SKM-1 treated with dmso at 0.1 percent for 144 hours (cell line): ENCODE data around the gene CRBN.

Experiments
- DNase-seq: peaks from one replicate; lab custom pipeline; 2025; ENCODE audit not compliant: unreplicated experiment; lab: John Stamatoyannopoulos, UW

Gene CRBN

DNA sequence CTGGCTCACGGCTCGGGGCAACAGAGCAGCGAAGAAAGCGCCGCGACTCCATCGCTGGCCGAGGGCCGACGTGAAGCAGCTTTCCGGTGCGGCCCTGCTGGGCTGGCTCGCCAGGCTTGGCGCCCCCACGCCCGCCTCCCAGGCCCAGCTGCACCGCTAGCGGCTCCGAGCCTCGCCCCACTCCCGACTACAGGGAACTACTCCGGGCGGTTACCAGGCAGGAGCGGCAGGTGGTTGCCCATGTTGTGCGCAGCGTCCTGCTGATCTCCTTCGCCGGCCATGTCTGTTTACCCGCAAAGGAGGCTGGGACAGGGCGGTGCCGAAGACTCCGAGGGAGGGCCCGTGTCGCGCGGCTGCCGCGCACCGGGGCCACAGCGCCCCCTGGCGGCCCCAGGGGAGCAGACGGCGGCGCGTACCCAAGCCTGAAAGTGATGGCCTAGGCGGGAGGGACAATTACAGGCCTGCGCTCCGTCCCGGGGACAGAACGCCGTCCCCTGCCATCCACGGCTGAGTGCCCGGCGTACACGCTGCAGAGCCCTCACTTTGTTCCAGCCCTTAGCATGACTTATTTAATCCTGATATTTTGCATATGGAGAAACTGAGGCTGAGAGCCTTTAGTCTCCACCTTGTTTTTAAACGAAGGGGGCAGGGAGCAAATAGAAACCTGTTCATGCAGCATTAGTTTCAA lies at the start of gene CRBN:
Gene CRBN (minus strand): TSS at position 285 of the 688 bp plus-strand sequence. CDS start 4 bp downstream, at position 281.
- DNase-seq: peak; percentile 80

DNA sequence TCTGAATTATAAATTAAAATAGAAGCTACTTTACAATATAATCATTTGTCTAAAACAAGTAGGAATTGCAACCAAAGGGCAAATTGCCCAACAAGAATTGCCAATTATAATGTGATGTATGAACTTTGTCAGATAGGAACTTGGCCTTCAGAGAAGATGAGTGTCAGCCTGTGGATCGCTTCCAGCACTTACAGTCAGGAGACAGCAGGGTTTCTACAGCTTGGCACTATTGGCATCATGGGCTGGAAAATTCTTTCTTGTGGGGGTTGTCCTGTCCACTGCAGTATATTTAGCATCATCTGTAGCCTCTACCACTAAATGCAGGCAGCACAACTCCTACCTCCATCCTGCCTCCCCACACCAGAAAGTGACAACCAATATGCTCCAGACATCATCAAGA lies 48.1 kb upstream of the CRBN start:
- no peak for DNase-seq

- no peak for DNase-seq
Observed at GRCh38 chr3:3221528-3221927, 42.0 kb upstream of the CRBN start.

GRCh38 chr3:3216401-3216800 lies 36.9 kb upstream of the CRBN start:
- no peak for DNase-seq

GRCh38 chr3:3212781-3213440 lies 33.4 kb upstream of the CRBN start:
- DNase-seq: no peak

DNA sequence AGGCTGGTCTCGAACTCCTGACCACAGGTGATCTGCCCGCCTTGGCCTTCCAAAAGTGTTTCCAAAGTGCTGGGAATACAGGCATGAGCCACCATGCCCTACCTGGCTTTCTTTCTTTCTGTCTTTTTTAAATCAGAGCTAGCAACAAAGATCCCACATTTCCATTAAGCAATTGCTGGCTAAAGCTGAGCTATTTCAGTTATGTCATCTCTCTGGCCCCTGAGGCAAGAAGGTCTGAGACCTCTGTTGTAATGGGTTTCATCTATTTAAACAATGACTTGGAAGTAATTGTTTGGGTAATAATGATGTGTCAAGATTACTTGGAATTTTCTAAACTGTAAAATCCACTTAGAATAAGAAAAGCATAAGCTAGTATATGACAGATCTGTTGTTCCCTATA lies 30.2 kb upstream of the CRBN start:
- DNase-seq: no peak

GRCh38 chr3:3209057-3209456 lies 29.6 kb upstream of the CRBN start:
- no peak for DNase-seq

DNA sequence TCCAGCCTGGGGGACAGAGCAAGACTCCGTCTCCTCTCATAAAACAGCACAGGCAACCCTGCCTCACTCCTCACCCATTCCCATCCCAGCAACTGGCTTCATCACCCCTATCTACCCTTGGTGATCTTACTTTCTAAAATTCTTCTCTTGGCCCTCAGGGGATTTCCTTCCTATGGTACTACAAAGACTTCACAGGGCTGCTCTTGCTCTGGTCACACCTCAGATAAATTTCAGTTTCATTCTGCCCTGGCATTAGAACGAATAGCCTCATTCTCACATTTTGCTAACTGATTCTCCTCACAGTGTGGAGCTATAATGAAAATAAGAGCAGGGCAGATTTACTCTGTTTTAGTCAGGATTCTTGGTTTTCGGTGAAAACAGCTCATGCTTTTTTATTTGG lies 22.1 kb upstream of the CRBN start:
- no peak for DNase-seq

DNA sequence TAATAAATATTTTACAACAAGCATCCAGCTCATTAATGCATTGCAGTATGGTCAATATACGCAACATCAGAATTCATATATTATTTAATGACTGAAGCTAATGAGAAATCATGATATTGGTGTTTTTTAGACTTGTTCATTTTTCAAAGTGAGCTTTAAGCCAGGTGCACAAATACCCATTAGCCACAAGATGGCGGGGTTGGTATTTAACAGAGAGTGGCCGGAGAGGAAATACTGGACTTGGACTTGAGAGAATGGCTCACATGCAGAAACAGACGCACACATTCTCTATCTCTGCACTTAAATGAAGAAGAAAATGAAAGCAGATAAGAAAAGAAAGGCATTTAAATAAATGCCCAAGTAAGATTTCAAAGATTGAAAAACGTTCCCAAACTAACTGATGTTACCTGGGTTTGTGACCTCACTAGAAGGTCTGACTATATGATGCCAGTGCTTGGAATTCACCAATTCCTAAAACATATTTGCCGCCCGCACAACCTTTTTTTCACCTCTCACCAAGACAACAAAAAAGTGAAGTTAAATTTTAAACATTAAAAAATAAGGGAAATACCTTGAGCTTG lies 21.2 kb upstream of the CRBN start:
- DNase-seq: peak; percentile 78

- no peak for DNase-seq
Observed at GRCh38 chr3:3199306-3199705, 19.8 kb upstream of the CRBN start.

DNA sequence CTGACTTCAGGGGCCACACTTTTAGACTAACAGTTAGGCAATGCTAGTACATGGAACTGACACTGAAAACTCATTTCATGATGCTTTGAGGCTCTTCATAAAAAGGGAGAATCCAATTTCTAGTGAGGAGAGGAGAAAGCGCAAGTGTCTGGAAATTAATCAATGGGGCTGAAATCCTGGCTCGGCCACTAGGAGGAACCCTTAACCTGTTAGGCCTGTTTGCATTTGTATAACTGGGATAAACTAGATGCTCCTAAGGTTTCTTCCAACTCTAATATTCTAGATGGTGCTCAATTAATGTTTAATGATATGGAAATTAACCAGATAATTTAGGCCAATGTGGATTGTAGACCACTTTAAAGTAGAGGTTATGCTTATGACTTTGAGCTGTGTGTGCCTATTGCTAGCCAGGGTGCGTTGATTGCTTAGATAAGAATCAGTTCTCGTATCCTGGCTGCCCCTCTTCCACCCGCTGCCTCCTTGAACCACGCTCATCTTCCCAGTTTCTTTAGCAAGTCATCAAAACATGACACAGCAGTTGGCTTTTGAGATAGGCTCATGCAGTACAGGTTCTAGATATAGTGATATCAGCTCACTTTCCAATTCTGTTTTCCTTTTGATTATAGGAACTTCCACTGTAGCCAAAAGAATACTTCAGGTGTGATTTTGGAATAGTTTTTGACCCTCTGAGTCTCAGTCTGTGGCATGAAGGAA lies 16.8 kb upstream of the CRBN start:
- DNase-seq: peak; percentile 13

DNA sequence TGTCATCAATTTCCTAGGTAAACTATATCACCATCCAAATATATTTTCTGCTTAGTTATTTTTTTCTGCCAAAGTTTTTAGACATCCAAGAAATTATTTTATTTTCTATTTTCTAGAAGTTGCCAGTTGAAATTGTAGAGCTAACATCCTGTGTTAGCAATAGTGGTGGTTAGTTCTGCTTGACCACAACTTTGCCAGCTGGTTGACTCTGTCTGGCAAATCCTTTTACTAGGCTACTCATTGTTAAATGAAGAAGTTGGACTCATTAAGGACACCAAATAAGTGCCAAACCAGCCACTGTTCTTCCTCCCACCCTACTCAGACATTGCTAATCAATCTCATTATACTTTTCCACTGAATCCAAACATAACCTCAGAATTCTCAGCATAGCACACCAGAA lies 15.4 kb upstream of the CRBN start:
- DNase-seq: no peak

DNA sequence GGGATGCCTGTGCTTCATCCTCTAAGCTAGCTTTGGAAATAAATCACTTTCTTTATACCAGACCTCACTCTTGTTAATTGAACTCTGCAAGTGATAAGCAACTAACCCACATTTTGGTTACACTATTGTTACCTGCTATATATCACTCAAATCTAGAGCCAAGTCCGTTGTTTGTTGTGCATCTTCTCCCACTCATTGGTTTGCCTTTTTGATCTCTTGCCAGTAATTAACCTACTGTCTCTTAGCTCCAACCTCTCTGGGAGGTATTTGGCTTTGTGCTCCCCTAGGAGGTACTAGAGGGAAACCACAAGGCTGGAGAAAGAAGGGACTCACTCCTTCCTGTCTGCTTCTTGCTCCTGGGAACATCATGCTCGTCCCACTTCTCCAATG lies 12.8 kb upstream of the CRBN start:
- DNase-seq: no peak

DNA sequence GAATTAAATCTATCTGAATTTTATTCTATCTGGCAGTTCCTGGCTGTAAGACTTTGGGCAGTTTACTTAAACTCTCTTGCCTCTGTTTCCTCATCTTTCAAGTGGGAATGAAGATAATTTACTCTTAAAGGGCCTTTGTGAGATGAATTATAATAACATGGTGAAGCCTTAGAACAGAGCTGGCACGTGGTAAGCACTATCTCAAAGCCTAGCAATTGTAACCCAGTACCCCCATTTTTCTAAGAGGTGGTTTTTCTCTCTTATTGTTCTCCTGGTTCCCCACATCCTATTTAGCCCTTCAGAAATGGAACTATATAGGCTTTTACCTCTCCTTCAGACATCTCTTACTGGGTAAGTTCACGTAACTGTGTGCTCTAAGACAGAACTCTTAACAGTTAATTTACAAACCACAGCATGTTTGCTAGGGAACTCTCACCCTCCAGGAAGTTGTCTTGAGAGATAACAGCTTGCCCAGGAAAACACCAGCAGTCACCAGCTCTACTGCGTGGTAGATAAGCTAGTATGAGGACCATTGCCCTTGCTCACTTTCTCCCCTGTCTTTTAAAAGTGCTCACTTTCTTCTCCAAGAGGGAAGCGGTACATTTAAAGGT lies 12.3 kb upstream of the CRBN start:
- no peak for DNase-seq

GRCh38 chr3:3189961-3190360 lies 10.5 kb upstream of the CRBN start:
- DNase-seq: no peak

GRCh38 chr3:3189102-3189727 lies 9.7 kb upstream of the CRBN start:
- DNase-seq: no peak

DNA sequence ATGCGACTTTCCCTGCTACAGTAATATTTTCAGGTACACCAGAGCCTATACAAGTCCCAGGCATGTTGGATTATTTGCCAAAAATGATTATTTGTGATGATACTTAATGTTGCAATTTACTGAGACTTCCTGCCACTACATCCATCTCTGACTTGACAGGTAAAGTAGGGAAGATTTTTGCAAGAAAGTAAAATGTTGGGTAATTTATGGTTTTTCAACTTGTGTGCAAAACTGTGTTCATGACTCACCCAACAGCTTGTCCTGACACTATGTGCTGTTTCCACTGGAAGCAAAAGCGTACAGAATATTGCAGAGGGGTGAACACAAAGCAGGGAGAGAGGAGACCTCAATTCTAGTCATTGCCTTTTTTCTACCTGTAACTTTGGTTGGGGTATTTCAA lies 5.4 kb upstream of the CRBN start:
- no peak for DNase-seq

DNA sequence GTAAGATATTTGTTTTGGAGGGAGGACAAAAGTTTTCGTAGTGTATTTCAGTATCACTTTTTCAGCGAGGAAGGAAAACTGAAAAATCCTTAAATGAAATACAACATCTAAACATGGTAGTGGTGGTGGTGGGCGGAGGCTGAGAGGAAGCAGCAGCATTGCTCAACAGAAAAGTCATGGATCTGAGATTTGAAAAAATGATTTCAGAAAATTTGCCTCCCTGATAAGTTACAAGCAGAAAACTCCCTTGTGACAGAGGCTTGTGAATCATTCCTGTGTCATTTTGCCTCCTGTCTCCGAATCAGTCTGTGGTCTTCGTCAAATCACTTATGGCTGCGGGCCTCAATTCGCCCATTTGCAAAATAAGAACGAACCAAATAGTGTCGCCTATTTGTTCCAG lies 965 bp upstream of the CRBN start:
- no peak for DNase-seq

DNA sequence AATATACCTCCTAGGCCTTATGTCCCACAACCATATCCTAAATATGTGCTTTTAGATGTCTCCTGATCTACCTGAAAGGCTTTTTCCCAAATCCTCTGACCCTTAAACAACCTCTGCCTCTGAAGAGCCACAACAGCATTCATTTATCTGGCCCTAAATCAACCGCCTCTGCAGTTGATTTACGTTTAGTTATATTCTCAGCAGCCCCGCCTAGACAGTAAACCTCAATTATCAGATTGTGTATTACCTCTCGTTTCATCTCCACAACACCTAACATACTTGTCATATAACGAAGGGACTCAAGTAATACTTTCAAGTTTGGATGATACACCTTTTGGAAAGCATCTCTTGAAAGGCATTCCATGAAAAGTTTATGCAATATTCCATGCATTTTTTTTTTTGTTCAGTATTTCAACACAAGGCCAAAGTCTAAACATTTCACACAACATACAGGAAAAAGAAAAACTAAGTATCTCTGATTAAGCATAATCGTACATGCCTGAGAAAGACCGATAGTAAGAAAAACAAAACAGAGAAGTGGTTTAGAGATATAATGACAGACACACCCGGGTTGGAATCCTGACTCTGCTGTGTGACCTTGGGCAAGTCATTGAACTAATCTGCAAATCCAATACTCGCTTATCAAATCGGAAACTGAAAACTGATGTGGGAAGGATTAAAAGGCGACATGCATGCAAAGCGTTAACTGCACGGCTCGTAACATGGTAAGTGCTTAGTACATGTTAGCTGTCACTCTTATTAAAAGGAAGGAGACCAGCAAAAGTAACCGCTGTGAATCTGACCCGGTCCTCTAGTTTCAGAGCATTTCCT lies 778 bp downstream of the CRBN start:
- DNase-seq: no peak

DNA sequence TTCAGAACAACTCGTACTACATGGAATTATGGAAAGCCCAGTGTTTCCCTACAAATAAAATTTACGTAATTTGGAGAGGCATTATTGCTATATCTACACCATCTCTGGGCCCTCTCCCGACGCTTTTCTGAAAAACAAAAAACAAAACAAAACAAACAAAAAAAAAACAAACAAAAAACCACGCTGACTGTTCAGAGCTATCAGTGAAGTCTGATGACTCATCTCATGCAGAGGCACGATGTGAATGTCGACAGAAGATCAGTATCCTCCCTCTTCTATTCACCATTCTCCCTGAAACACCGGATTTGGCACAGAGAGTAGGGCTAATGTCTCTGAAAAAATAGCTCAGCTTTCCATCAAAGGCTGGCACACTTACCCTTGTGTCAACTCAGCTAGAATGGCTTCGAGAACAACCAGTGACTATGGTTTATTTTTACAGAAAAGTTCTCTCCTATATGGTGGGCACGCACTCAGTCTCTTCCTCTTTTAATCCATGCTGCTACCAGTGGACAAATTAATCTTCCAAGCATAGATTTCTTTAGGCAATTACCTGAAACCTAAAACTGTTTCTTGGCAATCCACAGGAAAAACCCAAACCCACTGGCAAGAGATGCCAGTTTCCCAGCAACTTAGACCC lies 1.5 kb downstream of the CRBN start:
- no peak for DNase-seq
